ENCODE measurements around the gene SLC26A11. TPM values are rescaled to one million over a fixed set of nuclear protein-coding genes. Genes with fewer than 3 reads are reported as not detected.

Gene SLC26A11
- total RNA-seq, 4 donors from 2014 or later: 14.1 to 38.9 (median 26.5) TPM

DNA sequence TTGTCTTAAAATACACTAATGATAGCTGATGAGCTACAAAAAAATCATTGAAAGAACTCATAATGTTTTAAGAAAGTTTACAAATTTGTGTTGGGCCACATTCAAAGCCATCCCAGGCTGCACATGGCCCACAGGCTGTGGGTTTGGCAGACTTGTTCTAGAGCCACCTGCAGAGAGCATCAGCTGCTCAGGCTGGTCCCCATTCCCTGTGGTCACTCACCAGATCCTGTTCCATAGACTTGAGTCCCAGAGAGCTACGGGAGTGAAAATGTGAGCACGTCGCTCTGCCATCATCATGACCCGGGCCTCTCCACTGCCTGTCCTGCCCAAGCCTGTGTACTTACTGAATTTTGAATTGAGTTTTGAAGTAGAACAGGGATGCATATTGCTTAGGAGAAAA, 6.9 kb downstream of the SLC26A11 start:
- Histone ChIP-seq H3K9me3 (peaks cover 6% of the 10 kb centered on the region), H3K27ac (no peak overlapping the region), H3K27me3 (no peaks in the 10 kb centered on the region), H3K4me3 (no peak overlapping the region), H3K36me3 (peaks cover 37% of the 10 kb centered on the region), H3K4me1 (no peaks in the 10 kb centered on the region)
- TF ChIP-seq POLR2AphosphoS5 (IDR thresholded peaks at IDR 0.05): no peak
- no peak for TF ChIP-seq POLR2A (IDR thresholded peaks at IDR 0.05)
- no peak for TF ChIP-seq EP300 (IDR thresholded peaks at IDR 0.05)
- TF ChIP-seq, protein P1, sequence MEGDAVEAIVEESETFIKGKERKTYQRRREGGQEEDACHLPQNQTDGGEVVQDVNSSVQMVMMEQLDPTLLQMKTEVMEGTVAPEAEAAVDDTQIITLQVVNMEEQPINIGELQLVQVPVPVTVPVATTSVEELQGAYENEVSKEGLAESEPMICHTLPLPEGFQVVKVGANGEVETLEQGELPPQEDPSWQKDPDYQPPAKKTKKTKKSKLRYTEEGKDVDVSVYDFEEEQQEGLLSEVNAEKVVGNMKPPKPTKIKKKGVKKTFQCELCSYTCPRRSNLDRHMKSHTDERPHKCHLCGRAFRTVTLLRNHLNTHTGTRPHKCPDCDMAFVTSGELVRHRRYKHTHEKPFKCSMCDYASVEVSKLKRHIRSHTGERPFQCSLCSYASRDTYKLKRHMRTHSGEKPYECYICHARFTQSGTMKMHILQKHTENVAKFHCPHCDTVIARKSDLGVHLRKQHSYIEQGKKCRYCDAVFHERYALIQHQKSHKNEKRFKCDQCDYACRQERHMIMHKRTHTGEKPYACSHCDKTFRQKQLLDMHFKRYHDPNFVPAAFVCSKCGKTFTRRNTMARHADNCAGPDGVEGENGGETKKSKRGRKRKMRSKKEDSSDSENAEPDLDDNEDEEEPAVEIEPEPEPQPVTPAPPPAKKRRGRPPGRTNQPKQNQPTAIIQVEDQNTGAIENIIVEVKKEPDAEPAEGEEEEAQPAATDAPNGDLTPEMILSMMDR (IDR thresholded peaks at IDR 0.05): no peak
- WGBS: 90% methylated on average over 4 of the region's 4 CpGs
- DNase-seq (ENCODE audit: low spot score in 2 of 2): no peak

DNA sequence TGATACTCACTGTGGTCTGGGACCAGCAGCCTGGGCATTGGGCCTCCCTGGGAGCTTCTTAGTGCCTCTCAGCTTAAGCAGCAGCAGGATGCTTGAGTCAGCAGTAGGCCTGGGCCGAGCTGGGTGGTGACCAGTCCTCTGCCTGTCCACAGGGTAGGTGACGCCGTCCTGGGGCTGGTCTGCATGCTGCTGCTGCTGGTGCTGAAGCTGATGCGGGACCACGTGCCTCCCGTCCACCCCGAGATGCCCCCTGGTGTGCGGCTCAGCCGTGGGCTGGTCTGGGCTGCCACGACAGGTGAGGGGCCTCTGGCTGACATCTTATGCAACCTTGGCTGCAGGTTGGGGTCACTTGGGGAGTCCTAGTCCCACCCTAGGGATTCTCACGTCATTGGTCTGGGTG, 7.4 kb downstream of the SLC26A11 start:
- H3K4me3 ChIP-seq: no peak overlapping the region
- H3K36me3 ChIP-seq: peaks cover 42% of the 10 kb centered on the region
- no peak overlapping the region for H3K27ac ChIP-seq
- H3K27me3 ChIP-seq: no peaks in the 10 kb centered on the region
- peaks cover 11% of the 10 kb centered on the region for H3K9me3 ChIP-seq
- H3K4me1 ChIP-seq: no peaks in the 10 kb centered on the region
- DNase-seq (ENCODE audit: low spot score in 2 of 2): no peak
- TF ChIP-seq EP300 (IDR thresholded peaks at IDR 0.05) (no peak), POLR2AphosphoS5 (IDR thresholded peaks at IDR 0.05) (no peak), POLR2A (IDR thresholded peaks at IDR 0.05) (no peak)
- TF ChIP-seq, protein P1 (IDR thresholded peaks at IDR 0.05): no peak
- 94% methylated on average over 8 of the region's 11 CpGs for WGBS

DNA sequence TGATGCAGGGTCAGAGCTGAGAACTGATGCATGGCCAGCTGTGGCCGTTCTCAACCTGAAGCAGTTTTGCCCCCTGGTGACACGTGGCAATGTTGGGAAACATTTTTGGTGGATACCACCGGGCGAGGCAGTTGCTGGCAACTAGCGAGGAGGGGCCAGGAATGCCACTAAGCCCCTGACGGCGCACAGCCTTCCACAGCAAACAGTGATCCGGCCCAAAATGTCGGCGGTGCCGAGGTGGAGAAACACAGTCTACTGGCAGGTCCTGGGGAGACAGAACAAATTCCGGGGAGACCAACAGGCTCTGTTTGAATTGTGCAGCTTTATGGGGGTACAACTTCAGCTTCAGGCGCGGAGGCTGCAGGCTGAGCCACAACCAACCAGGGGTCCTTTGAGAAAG, 8.2 kb downstream of the SLC26A11 start:
- H3K36me3 ChIP-seq: peaks cover 47% of the 10 kb centered on the region
- H3K27me3 ChIP-seq: no peaks in the 10 kb centered on the region
- no peak overlapping the region for H3K4me3 ChIP-seq
- no peak for DNase-seq (ENCODE audit: low spot score in 2 of 2)
- H3K9me3 ChIP-seq: peaks cover 11% of the 10 kb centered on the region
- no peak overlapping the region for H3K27ac ChIP-seq
- 93% methylated on average over 11 of the region's 14 CpGs for WGBS
- TF ChIP-seq POLR2AphosphoS5 (IDR thresholded peaks at IDR 0.05): no peak
- no peak for TF ChIP-seq EP300 (IDR thresholded peaks at IDR 0.05)
- TF ChIP-seq POLR2A (IDR thresholded peaks at IDR 0.05): no peak
- TF ChIP-seq, protein P1 (IDR thresholded peaks at IDR 0.05): no peak
- H3K4me1 ChIP-seq: no peaks in the 10 kb centered on the region

DNA sequence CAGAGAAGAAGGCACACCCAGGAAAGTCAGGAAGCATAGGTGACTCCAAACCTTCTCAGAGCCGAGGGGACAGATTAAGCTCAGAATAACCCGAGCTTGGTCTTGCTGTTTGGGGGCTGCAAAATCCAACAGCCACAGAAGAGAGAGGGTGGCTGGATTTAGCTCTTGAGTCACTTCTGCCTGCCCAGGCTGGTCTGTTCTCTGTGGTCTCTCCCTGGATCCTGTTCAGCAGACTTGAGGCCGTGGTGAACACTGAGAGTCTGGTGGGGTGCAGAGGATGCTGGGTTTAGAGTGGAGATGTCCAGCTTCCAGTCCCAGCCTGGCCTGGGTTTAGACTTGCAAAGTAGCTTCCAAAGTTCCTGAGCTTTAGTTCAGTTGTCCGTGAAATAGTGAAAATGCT, 8.8 kb downstream of the SLC26A11 start:
- TF ChIP-seq POLR2A (IDR thresholded peaks at IDR 0.05) (no peak), POLR2AphosphoS5 (IDR thresholded peaks at IDR 0.05) (no peak)
- Histone ChIP-seq H3K4me1 (no peaks in the 10 kb centered on the region), H3K9me3 (peaks cover 14% of the 10 kb centered on the region), H3K27ac (no peak overlapping the region), H3K27me3 (no peaks in the 10 kb centered on the region), H3K4me3 (no peak overlapping the region), H3K36me3 (peaks cover 53% of the 10 kb centered on the region)
- WGBS: 81% methylated on average over 4 of the region's 4 CpGs
- DNase-seq (ENCODE audit: low spot score in 2 of 2): no peak

DNA sequence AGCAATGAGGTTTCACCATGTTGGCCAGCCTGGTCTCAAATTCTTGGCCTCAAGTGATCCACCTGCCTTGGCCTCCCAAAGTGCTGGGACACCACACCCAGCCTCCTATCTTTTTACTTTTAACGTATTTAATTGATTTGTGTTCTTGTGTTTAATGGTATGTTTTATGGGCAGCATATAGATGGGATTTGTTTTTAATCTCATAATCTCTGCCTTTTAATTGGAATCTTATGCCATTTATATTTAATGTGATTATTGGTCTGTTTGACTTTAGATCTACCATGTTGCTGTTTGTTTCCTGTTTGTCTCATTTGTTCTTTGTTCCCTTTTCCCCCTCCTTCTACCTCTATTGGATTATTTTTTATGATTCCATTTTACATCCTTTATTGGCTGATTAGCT, 12.2 kb downstream of the SLC26A11 start:
- WGBS: 100% methylated on average over 1 of the region's 1 CpG
- Histone ChIP-seq H3K4me3 (no peak overlapping the region), H3K36me3 (peaks cover 70% of the 10 kb centered on the region), H3K27ac (no peak overlapping the region), H3K9me3 (peaks cover 14% of the 10 kb centered on the region), H3K4me1 (no peaks in the 10 kb centered on the region), H3K27me3 (no peaks in the 10 kb centered on the region)
- TF ChIP-seq, protein P1 (IDR thresholded peaks at IDR 0.05): no peak
- no peak for DNase-seq (ENCODE audit: low spot score in 2 of 2)

DNA sequence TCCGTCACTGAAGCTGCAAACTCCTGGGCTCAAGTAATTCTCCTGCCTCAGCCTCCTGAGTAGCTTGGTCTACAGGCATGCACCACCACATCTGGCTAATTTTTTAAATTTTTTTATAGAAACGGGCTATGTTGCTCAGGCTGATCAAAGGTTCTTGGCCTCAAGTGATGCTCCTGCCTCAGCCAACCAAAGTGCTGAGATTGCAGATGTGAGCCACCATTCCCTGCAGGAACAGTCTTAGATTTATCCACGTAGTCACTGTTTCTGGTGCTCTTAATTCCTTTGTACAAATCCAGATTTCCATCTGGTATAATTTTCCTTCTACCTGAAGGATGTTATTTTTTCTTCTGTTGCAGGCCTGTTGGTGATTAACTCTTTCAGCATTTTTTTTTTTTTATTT, 13.0 kb downstream of the SLC26A11 start:
- H3K9me3 ChIP-seq: peaks cover 14% of the 10 kb centered on the region
- WGBS: 89% methylated on average over 3 of the region's 3 CpGs
- no peak overlapping the region for H3K4me3 ChIP-seq
- TF ChIP-seq POLR2A (IDR thresholded peaks at IDR 0.05): no peak
- no peak for TF ChIP-seq POLR2AphosphoS5 (IDR thresholded peaks at IDR 0.05)
- TF ChIP-seq, protein P1 (IDR thresholded peaks at IDR 0.05): no peak
- TF ChIP-seq EP300 (IDR thresholded peaks at IDR 0.05): no peak
- H3K4me1 ChIP-seq: no peaks in the 10 kb centered on the region
- no peak overlapping the region for H3K27ac ChIP-seq
- no peaks in the 10 kb centered on the region for H3K27me3 ChIP-seq
- peaks cover 72% of the 10 kb centered on the region for H3K36me3 ChIP-seq
- DNase-seq (ENCODE audit: low spot score in 2 of 2): no peak
